IMR-90 (cell line): ENCODE results near the gene LCA5L. TPM values are rescaled to one million over a fixed set of nuclear protein-coding genes. Genes with fewer than 3 reads are reported as not detected.

Experiments used
- ATAC-seq: fragments of 200-7000 bp; cut with Tn5 transposase; 2 replicates; pipeline ENCODE4 v1.9.1; 2020; ENCODE audit warnings: low read depth, mild to moderate bottlenecking, moderate library complexity
- BruUV-seq: library from RNA; stranded (reverse); fragments of 400-500 nt; replicated peaks from 2 replicates; lab custom pipeline; 2021; lab: Mats Ljungman, UMichigan
- CTCF ChIA-PET: fragments of 300-600 bp; formaldehyde crosslinking; extraction: SDS; loops from one replicate; lab custom pipeline; 2021; ENCODE audit warnings: antibody characterized with exemption; lab: Yijun Ruan, JAX
- POLR2A ChIA-PET: fragments of 300-600 bp; sonication (Branson Sonifier 250); formaldehyde crosslinking; loops from one replicate; lab custom pipeline; 2022; ENCODE audit warnings: antibody characterized with exemption; ENCODE audit not compliant: unreplicated experiment; lab: Charles Lee
- DNase-seq: peaks from one replicate; pipeline ENCODE4 v3.0.0; 2013
- H2AFZ ChIP-seq: replicated peaks from 2 replicates; pipeline ENCODE3; 2013; ENCODE audit warnings: low read length, mild to moderate bottlenecking; ENCODE audit not compliant: poor library complexity
- H2AK5ac ChIP-seq: 2 replicates; pipeline ENCODE4 v1.6.1; 2013; ENCODE audit warnings: low read depth, low read length, inconsistent platforms
- H2AK9ac ChIP-seq: replicated peaks from 2 replicates; pipeline ENCODE3; 2013; ENCODE audit warnings: mild to moderate bottlenecking, low read depth, low read length, moderate library complexity; ENCODE audit not compliant: poor library complexity
- H2BK120ac ChIP-seq: 2 replicates; pipeline ENCODE4 v1.6.1; 2013; ENCODE audit warnings: low read depth, low read length, inconsistent platforms
- H2BK15ac ChIP-seq: 3 replicates; pipeline ENCODE4 v1.6.1; 2013; ENCODE audit warnings: low read depth, low read length, inconsistent platforms
- H2BK20ac ChIP-seq: 2 replicates; pipeline ENCODE4 v1.6.1; 2013; ENCODE audit warnings: low read depth, mild to moderate bottlenecking, inconsistent platforms, low read length, moderate library complexity
- H2BK5ac ChIP-seq: 2 replicates; pipeline ENCODE4 v1.6.1; 2013; ENCODE audit warnings: mild to moderate bottlenecking, low read depth, low read length, inconsistent platforms; ENCODE audit not compliant: poor library complexity, severe bottlenecking
- H3K14ac ChIP-seq: replicated peaks from 2 replicates; pipeline ENCODE4 v1.6.1; 2013; ENCODE audit warnings: low read depth, low read length, inconsistent platforms
- H3K18ac ChIP-seq: 2 replicates; pipeline ENCODE4 v1.6.1; 2013; ENCODE audit warnings: low read depth, low read length, control low read depth
- H3K23ac ChIP-seq: 2 replicates; pipeline ENCODE4 v1.6.1; 2013; ENCODE audit warnings: low read depth, low read length, inconsistent platforms
- H3K27ac ChIP-seq: 2 replicates; pipeline ENCODE4 v1.5.1; 2013; ENCODE audit warnings: mild to moderate bottlenecking, control low read depth, low read length; ENCODE audit not compliant: insufficient read depth
- H3K27me3 ChIP-seq: 2 replicates; pipeline ENCODE4 v1.6.1; 2013; ENCODE audit warnings: low read length; ENCODE audit not compliant: control insufficient read depth, insufficient read depth
- H3K36me3 ChIP-seq: 2 replicates; pipeline ENCODE4 v1.6.1; 2013; ENCODE audit warnings: low read length, mixed read lengths; ENCODE audit not compliant: control insufficient read depth, insufficient read depth
- H3K4ac ChIP-seq: 2 replicates; pipeline ENCODE4 v1.6.1; 2013; ENCODE audit warnings: low read depth, low read length, inconsistent platforms
- H3K4me1 ChIP-seq: 2 replicates; pipeline ENCODE4 v1.6.1; 2013; ENCODE audit warnings: low read length, mixed read lengths; ENCODE audit not compliant: control insufficient read depth, insufficient read depth
- H3K4me2 ChIP-seq: 2 replicates; pipeline ENCODE4 v1.6.1; 2013; ENCODE audit warnings: low read depth, mild to moderate bottlenecking, control low read depth, low read length, moderate library complexity
- H3K4me3 ChIP-seq: 2 replicates; pipeline ENCODE4 v1.5.1; 2013; ENCODE audit warnings: low read depth, mild to moderate bottlenecking, control low read depth, low read length, moderate library complexity; ENCODE audit not compliant: insufficient read depth
- H3K56ac ChIP-seq: 2 replicates; pipeline ENCODE4 v1.6.1; 2013; ENCODE audit warnings: low read length, inconsistent platforms; ENCODE audit not compliant: insufficient read depth; ENCODE audit errors: extremely low read depth
- H3K79me1 ChIP-seq, 2 experiments: 2 replicates each; pipeline ENCODE4 v1.6.1; 2013; ENCODE audit warnings: low read length in 2 of 2, inconsistent platforms in 1 of 2, low read depth in 1 of 2
- H3K9ac ChIP-seq: 2 replicates; pipeline ENCODE4 v1.6.1; 2013; ENCODE audit warnings: low read depth, low read length, control low read depth
- H3K9me1 ChIP-seq: 2 replicates; pipeline ENCODE4 v1.6.1; 2013; ENCODE audit warnings: low read length, inconsistent platforms; ENCODE audit not compliant: insufficient read depth
- H3K9me3 ChIP-seq: 2 replicates; pipeline ENCODE4 v1.6.1; 2013; ENCODE audit warnings: low read length; ENCODE audit not compliant: control insufficient read depth, insufficient read depth
- H4K20me1 ChIP-seq: 2 replicates; pipeline ENCODE4 v1.6.1; 2013; ENCODE audit warnings: low read length, inconsistent platforms; ENCODE audit not compliant: insufficient read depth
- H4K5ac ChIP-seq: 2 replicates; pipeline ENCODE4 v1.6.1; 2013; ENCODE audit warnings: mild to moderate bottlenecking, low read depth, low read length, control low read depth
- H4K8ac ChIP-seq, 2 experiments: 2 replicates each; pipeline ENCODE4 v1.6.1; 2013; ENCODE audit warnings: low read depth in 2 of 2, low read length in 2 of 2, control low read depth in 1 of 2, inconsistent platforms in 1 of 2
- H4K91ac ChIP-seq: 2 replicates; pipeline ENCODE4 v1.6.1; 2013; ENCODE audit warnings: low read depth, low read length, inconsistent platforms; ENCODE audit not compliant: insufficient read depth
- BHLHE40 ChIP-seq: fragments of 150-350 bp; IDR thresholded peaks from 2 replicates; pipeline ENCODE4 v1.6.1; 2016; ENCODE audit warnings: mild to moderate bottlenecking, low read depth, low read length
- CEBPB ChIP-seq: IDR thresholded peaks from 2 replicates; pipeline ENCODE4 v1.6.1; 2012; ENCODE audit warnings: low read depth, low read length, improper control_type of control experiment
- CTCF ChIP-seq: conservative IDR thresholded peaks from 2 replicates; pipeline ENCODE4 v1.5.1; 2012; ENCODE audit warnings: mild to moderate bottlenecking, low read depth, low read length, improper control_type of control experiment
- ELK1 ChIP-seq: fragments of 150-350 bp; IDR thresholded peaks from 2 replicates; pipeline ENCODE4 v1.6.1; 2016; ENCODE audit warnings: low read depth, mild to moderate bottlenecking, low read length, moderate library complexity, borderline replicate concordance
- MAZ ChIP-seq: IDR thresholded peaks from 2 replicates; pipeline ENCODE4 v1.6.1; 2012; ENCODE audit warnings: low read depth, mild to moderate bottlenecking, low read length, improper control_type of control experiment, moderate library complexity, borderline replicate concordance
- POLR2A ChIP-seq: IDR thresholded peaks from 2 replicates; pipeline ENCODE4 v1.6.1; 2012; ENCODE audit warnings: mild to moderate bottlenecking, low read depth, low read length
- RCOR1 ChIP-seq: IDR thresholded peaks from 2 replicates; pipeline ENCODE4 v1.6.1; 2012; ENCODE audit warnings: mild to moderate bottlenecking, low read length, improper control_type of control experiment; ENCODE audit not compliant: insufficient replicate concordance
- SMC3 ChIP-seq: fragments of 150-350 bp; IDR thresholded peaks from 2 replicates; pipeline ENCODE4 v1.6.1; 2016; ENCODE audit warnings: low read depth, mild to moderate bottlenecking, antibody characterized with exemption, low read length, moderate library complexity
- WGBS, 2 experiments: methylation state at CpG; one replicate each; pipeline versions ENCODE4 v1.1.5 to v1.1.7; 2013; ENCODE audit warnings: missing lambda C conversion rate in 2 of 2; ENCODE audit not compliant: insufficient read length in 1 of 2; ENCODE audit errors: extremely low coverage in 2 of 2; 5-methylcytosine and 5-hydroxymethylcytosine counted together
- dilution Hi-C: fragments of 300-500 bp; cut with HindIII; formaldehyde crosslinking; loops from one replicate; pipeline ENCODE4 v1.14.3; 2018; ENCODE audit warnings: low sequenced_read_pairs; ENCODE audit not compliant: unreplicated experiment
- in situ Hi-C: fragments of 300-500 bp; cut with MboI; formaldehyde crosslinking; loops from 3 replicates; pipeline ENCODE4 v1.14.3; 2019; ENCODE audit warnings: low sequenced_read_pairs, inconsistent platforms, mixed read lengths
- intact Hi-C: fragments of 100-400 bp; cut with micrococcal nuclease; formaldehyde crosslinking; loops from 2 replicates; pipeline ENCODE4 v1.10.0; 2022
- polyA plus RNA-seq, 3 experiments: library from polyadenylated mRNA; depleted of rRNA; stranded (reverse); fragments of >200 nt; gene quantifications; 2 replicates each; pipeline ENCODE4 v1.2.3, GENCODE V29; 2012; ENCODE audit warnings: low replicate concordance in 1 of 3
- total RNA-seq: library from RNA; depleted of rRNA; stranded (reverse); fragments of >200 nt; gene quantifications from 2 replicates; pipeline ENCODE4 v1.2.3, GENCODE V29; 2012
- TF ChIP-seq, protein P1 (sequence below): fragments of 150-350 bp; IDR thresholded peaks from 2 replicates; pipeline ENCODE4 v1.6.1; 2017; ENCODE audit warnings: mild to moderate bottlenecking, antibody characterized with exemption, low read length, low read depth

The LCA5L gene
- total and polyA plus RNA-seq, 2 of the 4 experiments (the other 2 are of a cell fraction): 0.18 to 0.26 TPM

- TF ChIP-seq ELK1: no peak
Observed at GRCh38 chr21:39451332-39452206, 6.0 kb upstream of the LCA5L start, which contains the start of gene SH3BGR (continued).

DNA sequence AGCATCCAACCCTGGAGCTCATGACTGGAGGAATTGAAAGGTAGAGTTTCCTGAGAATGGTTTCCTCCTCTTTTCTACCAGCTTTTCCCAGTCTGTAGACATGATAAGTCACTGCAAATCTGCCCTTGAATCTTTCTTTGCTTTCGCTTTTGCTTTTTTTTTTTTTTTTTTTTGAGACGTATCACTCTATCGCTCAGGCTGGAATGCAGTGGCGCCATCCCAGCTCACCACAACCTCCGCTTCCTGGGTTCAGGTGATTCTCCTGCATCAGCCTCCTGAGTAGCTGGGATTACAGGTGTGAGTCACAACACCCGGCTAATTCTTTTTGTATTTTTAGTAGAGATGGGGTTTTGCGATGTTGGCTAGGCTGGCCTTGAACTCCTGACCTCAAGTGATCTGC, 1.7 kb upstream of the LCA5L start:
- Histone ChIP-seq H3K56ac (no peak overlapping the region), H2BK120ac (no peak overlapping the region), H3K23ac (no peak overlapping the region), H4K91ac (no peak overlapping the region), H3K36me3 (no peaks in the 10 kb centered on the region), H3K18ac (no peak overlapping the region), H3K9me3 (no peaks in the 10 kb centered on the region), H3K27me3 (peaks cover 2% of the 10 kb centered on the region), H3K79me1 (no peaks in the 10 kb centered on the region), H3K9ac (no peak overlapping the region), H4K5ac (no peak overlapping the region), H3K4me2 (no peak overlapping the region), H3K9me1 (0 out of 2 replicates have a peak, but pooled peaks cover 3% of the 10 kb centered on the region), H2BK15ac (no peak overlapping the region), H3K4me1 (peaks cover 4% of the 10 kb centered on the region), H4K20me1 (no peaks in the 10 kb centered on the region), H3K4me3 (no peak overlapping the region), H2AK5ac (no peak overlapping the region), H3K4ac (no peak overlapping the region), H3K14ac (no peak overlapping the region), H2AK9ac (no peak overlapping the region), H2BK20ac (no peak overlapping the region), H2AFZ (no peak overlapping the region), H4K8ac (no peak overlapping the region), H2BK5ac (no peak overlapping the region), H3K27ac (no peak overlapping the region)
- in situ Hi-C loops: no loop called here
- ATAC-seq (no peak), DNase-seq (no peak)
- WGBS, 2 experiments: 100% methylated on average over 2 of the region's 7 CpGs; no CpG with 5 or more reads in 1 of the 2 experiments
- dilution Hi-C loops: no loop called here
- no TSS peak for BruUV-seq
- ChIA-PET POLR2A (no interaction called here), CTCF (no interaction called here)
- intact Hi-C loops: loop anchor here (5.0 kb wide), 1 partner anchor 265 kb away; the partner anchor contains the start of gene PSMG1
- TF ChIP-seq ELK1: no peak
- no peak for TF ChIP-seq BHLHE40
- TF ChIP-seq POLR2A: no peak
- no peak for TF ChIP-seq SMC3
- TF ChIP-seq CEBPB: no peak
- no peak for TF ChIP-seq MAZ
- TF ChIP-seq RCOR1: no peak
- TF ChIP-seq, protein P1, sequence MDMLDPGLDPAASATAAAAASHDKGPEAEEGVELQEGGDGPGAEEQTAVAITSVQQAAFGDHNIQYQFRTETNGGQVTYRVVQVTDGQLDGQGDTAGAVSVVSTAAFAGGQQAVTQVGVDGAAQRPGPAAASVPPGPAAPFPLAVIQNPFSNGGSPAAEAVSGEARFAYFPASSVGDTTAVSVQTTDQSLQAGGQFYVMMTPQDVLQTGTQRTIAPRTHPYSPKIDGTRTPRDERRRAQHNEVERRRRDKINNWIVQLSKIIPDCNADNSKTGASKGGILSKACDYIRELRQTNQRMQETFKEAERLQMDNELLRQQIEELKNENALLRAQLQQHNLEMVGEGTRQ: no peak
- no peak for TF ChIP-seq CTCF
